A172 (cell line): ENCODE measurements around the gene ZBED1. TPM values are rescaled to one million over a fixed set of nuclear protein-coding genes. Genes with fewer than 3 reads are reported as not detected.
"Not testable (repeated sequence)": the region's sequence is repeated elsewhere in the genome, so short reads cannot be mapped to it uniquely, and the experiment has no call there.

Experiments
- DNase-seq: peaks from one replicate; pipeline ENCODE4 v3.0.0-alpha.2; 2015; ENCODE audit warnings: low spot score
- total RNA-seq: library from RNA; depleted of rRNA; stranded (reverse); fragments of >200 nt; shearing (Covaris generic); gene quantifications from 2 replicates; pipeline ENCODE4 v1.2.3, GENCODE V29; 2014

Gene ZBED1
- total RNA-seq, 1 experiment from 2014 or later: 31.6 TPM

GRCh38 chrX:2474963-2475726 lies 25.6 kb downstream of the ZBED1 start:
- no peak for DNase-seq

- no peak for DNase-seq
Measured at GRCh38 chrX:2474280-2474962, 26.4 kb downstream of the ZBED1 start.

- DNase-seq: not testable (repeated sequence)
Measured at GRCh38 chrX:2473064-2473463, 27.7 kb downstream of the ZBED1 start.

- no peak for DNase-seq
Measured at GRCh38 chrX:2471641-2472040, 29.1 kb downstream of the ZBED1 start.

GRCh38 chrX:2471126-2471525 lies 29.6 kb downstream of the ZBED1 start:
- DNase-seq: not testable (repeated sequence)

- not testable (repeated sequence) for DNase-seq
Measured at GRCh38 chrX:2469852-2470251, 30.9 kb downstream of the ZBED1 start.

GRCh38 chrX:2469196-2469685 lies 31.5 kb downstream of the ZBED1 start:
- no peak for DNase-seq

- no peak for DNase-seq
Measured at GRCh38 chrX:2468261-2469195, 32.2 kb downstream of the ZBED1 start.

GRCh38 chrX:2466876-2467656 lies 33.7 kb downstream of the ZBED1 start:
- DNase-seq: no peak

GRCh38 chrX:2464677-2465166 lies 36.1 kb downstream of the ZBED1 start:
- DNase-seq: no peak

GRCh38 chrX:2463973-2464676 lies 36.7 kb downstream of the ZBED1 start:
- DNase-seq: no peak

GRCh38 chrX:2463481-2463880 lies 37.3 kb downstream of the ZBED1 start:
- not testable (repeated sequence) for DNase-seq

GRCh38 chrX:2462780-2463179 lies 38.0 kb downstream of the ZBED1 start:
- no peak for DNase-seq

GRCh38 chrX:2462074-2462473 lies 38.7 kb downstream of the ZBED1 start:
- no peak for DNase-seq

- no peak for DNase-seq
Measured at GRCh38 chrX:2461711-2462016, 39.1 kb downstream of the ZBED1 start.

- not testable (repeated sequence) for DNase-seq
Measured at GRCh38 chrX:2460821-2461710, 39.7 kb downstream of the ZBED1 start.

- DNase-seq: not testable (repeated sequence)
Measured at GRCh38 chrX:2460048-2460447, 40.7 kb downstream of the ZBED1 start.

GRCh38 chrX:2458309-2458708 lies 42.5 kb downstream of the ZBED1 start:
- DNase-seq: no peak
